Tibial artery (tissue), 4 donors: Measurements from ENCODE around the gene HSPH1.

Experiments used
- DNase-seq, 2 donors: peaks; one replicate each; pipeline ENCODE4 v3.0.0-alpha.2; 2019
- H3K27ac ChIP-seq, 2 donors: fragments of 200-600 bp; sonication (generic) in 1 of 2; 1 replicate in 1 of 2; 2 replicates in 1 of 2; pipeline ENCODE4 v1.5.1; 2018 to 2019; ENCODE audit warnings: mild to moderate bottlenecking in 1 of 2
- H3K27me3 ChIP-seq, 2 donors: fragments of 200-600 bp; sonication (generic) in 1 of 2; one replicate each; pipeline versions ENCODE4 v1.5.1 to v1.6.0; 2016 to 2019
- H3K36me3 ChIP-seq, 3 donors: fragments of 200-600 bp; sonication (generic) in 2 of 3; one replicate each; pipeline ENCODE4 v1.5.1; 2016 to 2019; ENCODE audit warnings: mild to moderate bottlenecking in 2 of 3
- H3K4me1 ChIP-seq, 4 donors: fragments of 200-600 bp; sonication (generic) in 2 of 4; 1 replicate in 3 of 4; 2 replicates in 1 of 4; pipeline ENCODE4 v1.5.1; 2016 to 2019
- H3K4me3 ChIP-seq, 2 donors: fragments of 200-600 bp; sonication (generic) in 1 of 2; 1 replicate in 1 of 2; 2 replicates in 1 of 2; pipeline ENCODE4 v1.5.1; 2018 to 2019; ENCODE audit warnings: mild to moderate bottlenecking in 2 of 2
- H3K9me3 ChIP-seq, 3 donors: fragments of 200-600 bp; sonication (generic) in 1 of 3; one replicate each; pipeline ENCODE4 v1.5.1; 2016 to 2019
- intact Hi-C: fragments of 100-400 bp; cut with DNase I; formaldehyde crosslinking; loops from one replicate; pipeline ENCODE4 v1.15.0; 2023; ENCODE audit warnings: low total_unique reads
- TF ChIP-seq, protein P1 (sequence below), 2 experiments: fragments of 200-600 bp in 1 of 2; fragments of 450-650 bp in 1 of 2; IDR thresholded peaks; one replicate each; pipeline ENCODE4 v1.5.1; 2017 to 2019; ENCODE audit warnings: antibody characterized with exemption in 2 of 2, mild to moderate bottlenecking in 1 of 2, moderate library complexity in 1 of 2

The HSPH1 gene

DNA sequence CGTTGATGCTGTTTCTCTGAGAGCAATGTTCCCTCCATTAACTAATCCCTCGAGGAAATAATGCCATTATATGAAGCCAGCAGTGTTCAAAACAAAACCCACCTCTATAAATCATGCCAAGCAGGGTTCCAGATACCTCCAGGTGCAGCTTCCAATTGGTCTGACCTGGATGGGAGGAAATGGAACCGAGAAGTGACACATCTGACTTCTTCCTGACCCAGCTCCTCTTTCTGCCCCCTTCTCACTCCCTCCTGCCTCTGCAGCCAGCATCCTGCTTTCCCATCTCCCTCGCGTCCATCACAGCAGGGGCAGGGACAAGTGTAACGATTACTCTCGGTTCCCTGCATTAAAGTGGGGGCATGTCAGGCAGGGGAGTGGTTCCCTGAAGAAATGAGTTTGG is 37.5 kb downstream of the HSPH1 start:
- Histone ChIP-seq H3K4me3 (no peak overlapping the region), H3K27me3 (peaks cover 0 to 24% of the 10 kb centered on the region in 2 donors), H3K36me3 (no peaks in the 10 kb centered on the region), H3K9me3 (no peaks in the 10 kb centered on the region), H3K4me1 (no peaks in the 10 kb centered on the region), H3K27ac (no peak overlapping the region)
- TF ChIP-seq, protein P1, sequence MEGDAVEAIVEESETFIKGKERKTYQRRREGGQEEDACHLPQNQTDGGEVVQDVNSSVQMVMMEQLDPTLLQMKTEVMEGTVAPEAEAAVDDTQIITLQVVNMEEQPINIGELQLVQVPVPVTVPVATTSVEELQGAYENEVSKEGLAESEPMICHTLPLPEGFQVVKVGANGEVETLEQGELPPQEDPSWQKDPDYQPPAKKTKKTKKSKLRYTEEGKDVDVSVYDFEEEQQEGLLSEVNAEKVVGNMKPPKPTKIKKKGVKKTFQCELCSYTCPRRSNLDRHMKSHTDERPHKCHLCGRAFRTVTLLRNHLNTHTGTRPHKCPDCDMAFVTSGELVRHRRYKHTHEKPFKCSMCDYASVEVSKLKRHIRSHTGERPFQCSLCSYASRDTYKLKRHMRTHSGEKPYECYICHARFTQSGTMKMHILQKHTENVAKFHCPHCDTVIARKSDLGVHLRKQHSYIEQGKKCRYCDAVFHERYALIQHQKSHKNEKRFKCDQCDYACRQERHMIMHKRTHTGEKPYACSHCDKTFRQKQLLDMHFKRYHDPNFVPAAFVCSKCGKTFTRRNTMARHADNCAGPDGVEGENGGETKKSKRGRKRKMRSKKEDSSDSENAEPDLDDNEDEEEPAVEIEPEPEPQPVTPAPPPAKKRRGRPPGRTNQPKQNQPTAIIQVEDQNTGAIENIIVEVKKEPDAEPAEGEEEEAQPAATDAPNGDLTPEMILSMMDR (IDR thresholded peaks at IDR 0.05) = no peak
- no peak for DNase-seq
- intact Hi-C loops = no loop called here

DNA sequence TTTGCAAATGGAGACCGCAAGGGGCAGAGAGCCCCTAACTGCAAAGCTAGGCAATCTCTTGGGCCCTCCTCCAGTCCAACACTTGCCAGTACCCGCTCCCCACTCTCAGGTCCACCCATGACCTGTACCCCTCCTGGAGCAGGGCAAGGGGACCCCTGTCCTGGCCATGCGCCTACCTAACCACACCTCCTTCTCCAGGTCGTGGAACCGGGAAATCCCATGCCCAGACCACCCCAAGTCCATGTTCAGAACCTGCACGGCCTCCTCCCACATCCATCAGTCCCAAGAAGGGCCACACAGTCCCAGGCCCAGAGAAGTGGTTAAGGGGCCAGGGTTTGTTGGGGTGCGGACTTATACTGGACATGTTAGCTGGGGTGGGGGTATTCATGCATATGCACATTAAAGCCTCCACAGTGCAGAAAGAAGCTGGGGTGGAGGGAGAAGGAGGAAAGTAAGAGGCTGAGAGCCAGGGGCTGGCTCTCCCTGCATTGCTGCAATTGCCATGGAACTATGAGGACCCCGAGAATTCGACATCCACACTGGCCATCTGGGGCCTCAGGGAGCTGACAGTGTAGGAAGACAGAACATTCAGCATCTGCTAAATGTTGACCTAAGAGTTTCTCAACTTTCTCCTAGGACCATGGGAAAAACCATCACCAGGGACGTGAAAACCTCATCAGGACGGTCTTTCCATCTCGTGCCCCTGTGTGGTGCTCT is 39.0 kb downstream of the HSPH1 start:
- peaks cover 0 to 36% of the 10 kb centered on the region in 2 donors for H3K27me3 ChIP-seq
- no peak for DNase-seq
- no peaks in the 10 kb centered on the region for H3K9me3 ChIP-seq
- H3K4me3 ChIP-seq = no peak overlapping the region
- TF ChIP-seq, protein P1 (IDR thresholded peaks at IDR 0.05) = no peak
- intact Hi-C loops = no loop called here
- H3K27ac ChIP-seq = no peak overlapping the region
- no peaks in the 10 kb centered on the region for H3K36me3 ChIP-seq
- no peaks in the 10 kb centered on the region for H3K4me1 ChIP-seq

DNA sequence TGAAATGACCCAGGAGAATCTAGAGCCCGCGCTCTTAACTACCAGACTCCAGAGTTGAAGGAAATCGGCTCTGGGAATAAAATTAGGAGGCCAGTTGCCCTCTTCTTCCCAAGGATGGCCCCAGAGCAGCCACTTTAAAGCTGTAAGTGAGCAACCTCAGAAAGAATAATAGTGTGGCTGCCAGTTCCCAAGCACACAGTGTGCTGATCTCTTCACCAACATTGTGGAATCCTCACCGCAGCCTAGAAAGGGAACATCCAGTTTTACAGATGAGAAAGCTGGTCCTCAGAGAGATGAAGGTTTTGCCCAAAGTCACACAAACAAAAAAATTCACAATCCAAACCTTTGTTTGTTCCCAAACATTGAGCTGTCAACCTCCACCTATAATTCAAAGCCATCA is 39.6 kb downstream of the HSPH1 start:
- Histone ChIP-seq H3K36me3 (no peaks in the 10 kb centered on the region), H3K27ac (no peak overlapping the region), H3K4me1 (no peaks in the 10 kb centered on the region), H3K9me3 (no peaks in the 10 kb centered on the region), H3K27me3 (peaks cover 0 to 38% of the 10 kb centered on the region in 2 donors), H3K4me3 (no peak overlapping the region)
- TF ChIP-seq, protein P1 (IDR thresholded peaks at IDR 0.05) = no peak
- intact Hi-C loops = no loop called here
- no peak for DNase-seq

DNA sequence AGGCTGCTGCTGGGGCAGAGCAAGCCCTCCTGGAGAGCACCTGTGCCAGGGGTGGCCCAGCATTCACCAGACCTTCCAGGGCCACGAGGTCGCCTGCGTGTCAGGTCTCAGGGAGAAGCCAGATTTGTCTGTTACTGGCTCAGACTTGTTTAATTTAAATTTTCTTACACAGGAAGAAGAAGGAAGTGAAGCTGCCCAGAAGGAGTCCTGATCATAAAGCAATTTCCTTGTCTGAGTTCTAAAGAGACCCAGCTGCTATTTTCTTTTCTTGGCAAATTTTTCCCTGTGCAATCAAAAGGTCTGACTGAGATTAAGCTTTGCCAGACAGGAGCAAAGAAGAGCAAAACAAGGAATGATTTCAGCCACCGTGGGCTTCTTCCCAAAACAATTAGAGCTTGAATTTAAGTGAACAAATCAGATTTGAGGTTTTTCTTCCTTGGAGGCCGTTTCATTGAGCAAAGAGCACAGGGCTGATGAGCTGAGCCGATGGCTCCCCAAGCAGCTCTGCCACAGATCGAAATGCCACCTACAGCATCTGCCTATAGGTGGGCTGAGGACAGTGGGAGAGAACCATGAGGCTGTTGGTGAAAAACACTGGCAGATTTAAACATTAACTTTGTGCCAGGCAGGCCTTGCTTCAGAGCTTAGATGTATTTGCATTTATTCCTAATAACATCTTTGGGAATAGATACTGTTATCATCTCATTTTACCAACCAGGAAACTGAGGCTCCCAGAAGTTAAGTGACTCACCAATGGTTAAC is 40.1 kb downstream of the HSPH1 start:
- intact Hi-C loops = no loop called here
- Histone ChIP-seq H3K9me3 (no peaks in the 10 kb centered on the region), H3K36me3 (no peaks in the 10 kb centered on the region), H3K4me3 (no peak overlapping the region), H3K27ac (no peak overlapping the region), H3K27me3 (peaks cover 0 to 36% of the 10 kb centered on the region in 2 donors), H3K4me1 (no peaks in the 10 kb centered on the region)
- TF ChIP-seq, protein P1 (IDR thresholded peaks at IDR 0.05) = no peak
- no peak for DNase-seq

DNA sequence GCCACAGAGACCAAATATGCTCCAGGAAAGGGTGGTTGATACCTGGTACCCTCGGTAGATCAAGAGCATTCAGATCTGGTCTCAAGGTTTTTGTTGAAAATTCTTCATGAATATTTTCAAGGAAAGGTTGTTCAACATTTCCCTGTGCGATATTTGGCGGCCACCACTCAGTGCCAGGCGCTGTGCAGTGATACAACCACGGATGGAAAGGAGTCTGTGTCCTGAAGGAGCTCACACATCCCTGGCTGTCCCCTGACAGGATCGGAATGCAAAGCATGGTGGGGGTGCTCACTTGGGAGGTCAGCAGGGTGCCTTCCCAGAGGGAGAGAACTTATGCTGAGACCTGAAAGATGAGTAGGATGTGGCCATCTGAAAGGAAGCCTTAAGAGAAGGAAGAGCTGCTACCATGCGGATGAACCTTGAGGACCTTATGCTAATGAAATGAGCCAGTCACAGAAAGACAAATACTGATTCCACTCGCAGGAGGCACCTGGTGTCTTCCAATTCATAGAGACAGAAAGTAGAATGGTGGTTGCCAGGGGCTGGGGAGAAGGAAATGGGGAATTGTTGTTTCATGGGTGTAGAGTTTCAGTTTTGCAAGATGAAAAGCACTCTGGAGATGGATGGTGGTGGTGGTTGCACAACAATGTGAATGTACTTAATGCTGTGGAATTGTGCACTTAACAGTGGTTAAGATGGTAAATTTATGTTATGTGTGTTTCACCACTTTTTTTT is 41.6 kb downstream of the HSPH1 start:
- Histone ChIP-seq H3K4me1 (no peaks in the 10 kb centered on the region), H3K9me3 (no peaks in the 10 kb centered on the region), H3K27ac (no peak overlapping the region), H3K36me3 (no peaks in the 10 kb centered on the region), H3K27me3 (peaks cover 0 to 36% of the 10 kb centered on the region in 2 donors), H3K4me3 (no peak overlapping the region)
- TF ChIP-seq, protein P1 (IDR thresholded peaks at IDR 0.05) = no peak
- no peak for DNase-seq
- intact Hi-C loops = no loop called here
